HCT116 (cell line): ENCODE results near the gene TRIL.

ENCODE experiments used
- CBX3 ChIP-seq: IDR thresholded peaks from 2 replicates; pipeline ENCODE4 v1.6.1; 2012; ENCODE audit warnings: low read depth
- CTCF ChIP-seq, 3 experiments: fragments of 200-600 bp in 1 of 3; sonication (generic) in 1 of 3; IDR thresholded peaks in 2 of 3; conservative IDR thresholded peaks in 1 of 3; 2 replicates each; pipeline ENCODE4 v1.5.1; 2012 to 2017; ENCODE audit warnings: low read depth in 2 of 3, low read length in 2 of 3, antibody characterized with exemption in 1 of 3, borderline replicate concordance in 1 of 3, control low read depth in 1 of 3, mild to moderate bottlenecking in 1 of 3, mixed read lengths in 1 of 3, mixed run types in 1 of 3, moderate library complexity in 1 of 3; ENCODE audit not compliant: insufficient read depth in 1 of 3
- EZH2 ChIP-seq: fragments of 200-600 bp; sonication (generic); IDR thresholded peaks from 2 replicates; pipeline ENCODE4 v1.6.1; 2017; ENCODE audit warnings: antibody characterized with exemption, mixed run types
- EZH2phosphoT487 ChIP-seq: fragments of 200-600 bp; IDR thresholded peaks from 2 replicates; pipeline ENCODE4 v1.6.1; 2018; ENCODE audit warnings: antibody characterized with exemption, borderline replicate concordance
- POLR2A ChIP-seq: IDR thresholded peaks from 2 replicates; pipeline ENCODE4 v1.7.0; 2011; ENCODE audit warnings: borderline replicate concordance; ENCODE audit not compliant: insufficient read depth, insufficient read length; ENCODE audit errors: extremely low read depth
- RAD21 ChIP-seq: IDR thresholded peaks from 2 replicates; pipeline ENCODE4 v1.6.1; 2012; ENCODE audit warnings: low read depth, mild to moderate bottlenecking
- TCF7L2 ChIP-seq: IDR thresholded peaks from 2 replicates; pipeline ENCODE4 v1.7.0; 2011; ENCODE audit warnings: borderline replicate concordance, inconsistent platforms; ENCODE audit not compliant: insufficient read depth, insufficient read length; ENCODE audit errors: extremely low read depth
- YY1 ChIP-seq: IDR thresholded peaks from 2 replicates; pipeline ENCODE4 v1.6.1; 2011; ENCODE audit warnings: low read length, low read depth, moderate library complexity, mild to moderate bottlenecking; ENCODE audit not compliant: insufficient replicate concordance; ENCODE audit errors: extremely low read depth
- ZFX ChIP-seq: fragments of 450-650 bp; IDR thresholded peaks from 2 replicates; pipeline ENCODE4 v1.6.1; 2017
- ZNF274 ChIP-seq: fragments of 200-500 bp; sonication (Bioruptor generic); IDR thresholded peaks from 2 replicates; pipeline ENCODE4 v1.6.1; 2014; ENCODE audit warnings: mild to moderate bottlenecking, low read depth, low read length, inconsistent platforms
- TF ChIP-seq, protein P1 (sequence below): IDR thresholded peaks from 2 replicates; pipeline ENCODE4 v1.6.1; 2012
- TF ChIP-seq, protein P2 (sequence below): IDR thresholded peaks from 2 replicates; pipeline ENCODE4 v1.6.1; 2012

DNA sequence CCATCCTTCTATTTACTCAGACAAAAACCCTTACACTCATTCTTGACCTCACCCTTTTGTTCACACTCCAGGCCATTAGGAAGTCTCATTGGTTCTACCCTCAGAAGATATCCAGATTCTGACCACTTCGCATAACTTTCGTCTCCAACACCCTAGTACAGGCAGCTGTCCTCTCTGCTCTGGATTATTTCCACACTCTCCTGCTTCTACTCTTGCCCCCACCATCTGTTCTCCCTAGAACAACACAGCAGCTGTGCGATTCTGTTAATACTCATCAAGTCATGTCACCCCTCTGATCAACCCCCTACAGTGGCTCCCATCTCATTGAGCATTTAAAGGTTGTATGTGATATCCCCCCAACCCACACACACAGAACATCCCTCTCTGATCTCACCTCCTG lies 15.5 kb upstream of the TRIL start:
- TF ChIP-seq CTCF (IDR thresholded peaks at IDR 0.05 in 2 of 3, conservative IDR thresholded peaks at IDR 0.05 in 1 of 3; ENCODE audit: borderline replicate concordance in 1 of 3, insufficient read depth in 1 of 3, low read depth in 2 of 3, low read length in 2 of 3) (no peak), ZNF274 (no peak), EZH2 (no peak), EZH2phosphoT487 (no peak), ZFX (no peak), TCF7L2 (no peak), RAD21 (no peak), POLR2A (no peak), CBX3 (no peak), YY1 (no peak)
- TF ChIP-seq, protein P1, sequence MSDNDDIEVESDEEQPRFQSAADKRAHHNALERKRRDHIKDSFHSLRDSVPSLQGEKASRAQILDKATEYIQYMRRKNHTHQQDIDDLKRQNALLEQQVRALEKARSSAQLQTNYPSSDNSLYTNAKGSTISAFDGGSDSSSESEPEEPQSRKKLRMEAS, result no peak
- TF ChIP-seq, protein P2, sequence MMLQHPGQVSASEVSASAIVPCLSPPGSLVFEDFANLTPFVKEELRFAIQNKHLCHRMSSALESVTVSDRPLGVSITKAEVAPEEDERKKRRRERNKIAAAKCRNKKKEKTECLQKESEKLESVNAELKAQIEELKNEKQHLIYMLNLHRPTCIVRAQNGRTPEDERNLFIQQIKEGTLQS, result no peak
